HG02759 (cell line): ENCODE data around the gene MYH7B.
A peak's percentile ranks its signal among the peaks of the same experiment; 100 is the strongest.

ENCODE experiments used
- ATAC-seq: cut with Tn5 transposase; IDR thresholded peaks from one replicate; pipeline ENCODE4 v1.9.1; 2021; ENCODE audit warnings: mild to moderate bottlenecking, moderate library complexity; ENCODE audit not compliant: unreplicated experiment

Gene MYH7B

GRCh38 chr20:34955231-34956040 lies at the start of gene MYH7B, which contains the start of gene GSS:
TSS of gene MYH7B (plus strand) at chr20:34955868. CDS start at chr20:34978006, 22,138 bp downstream.
TSS of gene GSS (minus strand) at chr20:34955806. CDS start at chr20:34951852, 3,954 bp downstream.
- peak; percentile 92 for ATAC-seq

- ATAC-seq: no peak
These were observed 47.8 kb upstream of the MYH7B start for GRCh38 chr20:34907616-34908469.

- ATAC-seq: no peak
These were observed 40.5 kb upstream of the MYH7B start for GRCh38 chr20:34915131-34915530.

- no peak for ATAC-seq
These were observed 39.8 kb upstream of the MYH7B start for GRCh38 chr20:34915749-34916455.

GRCh38 chr20:34916774-34917354 lies 38.8 kb upstream of the MYH7B start:
- ATAC-seq: no peak

GRCh38 chr20:34920055-34920454 lies 35.6 kb upstream of the MYH7B start:
- ATAC-seq: no peak

GRCh38 chr20:34921436-34921835 lies 34.2 kb upstream of the MYH7B start:
- ATAC-seq: no peak

GRCh38 chr20:34922654-34923381 lies 32.9 kb upstream of the MYH7B start:
- no peak for ATAC-seq

- no peak for ATAC-seq
These were observed 32.3 kb upstream of the MYH7B start for GRCh38 chr20:34923414-34923813.

- no peak for ATAC-seq
These were observed 30.3 kb upstream of the MYH7B start for GRCh38 chr20:34925341-34925740.

- ATAC-seq: no peak
These were observed 29.7 kb upstream of the MYH7B start for GRCh38 chr20:34925981-34926380.

- ATAC-seq: no peak
These were observed 29.1 kb upstream of the MYH7B start for GRCh38 chr20:34926581-34926980.

GRCh38 chr20:34927736-34928135 lies 27.9 kb upstream of the MYH7B start:
- no peak for ATAC-seq

- no peak for ATAC-seq
These were observed 27.3 kb upstream of the MYH7B start for GRCh38 chr20:34928411-34928810.

GRCh38 chr20:34931771-34932170 lies 23.9 kb upstream of the MYH7B start:
- ATAC-seq: no peak

GRCh38 chr20:34938466-34939163 lies 17.1 kb upstream of the MYH7B start:
- ATAC-seq: no peak

- ATAC-seq: no peak
These were observed 15.6 kb upstream of the MYH7B start for GRCh38 chr20:34940081-34940481.

GRCh38 chr20:34941226-34941625 lies 14.4 kb upstream of the MYH7B start:
- no peak for ATAC-seq

GRCh38 chr20:34942301-34942700 lies 13.4 kb upstream of the MYH7B start:
- ATAC-seq: no peak
